SK-N-MC (cell line): ENCODE data around the gene TBC1D22A.

Experiments used
- DNase-seq: peaks from one replicate; pipeline ENCODE4 v3.0.0-alpha.2; 2011; ENCODE audit warnings: low read depth, low spot score
- H3K27ac ChIP-seq: fragments of 200-600 bp; sonication (generic); 2 replicates; pipeline ENCODE4 v1.5.1; 2016; ENCODE audit warnings: mixed run types
- H3K36me3 ChIP-seq: fragments of 200-600 bp; sonication (generic); 2 replicates; pipeline ENCODE4 v1.6.1; 2017; ENCODE audit warnings: antibody characterized with exemption, low read length, mixed read lengths; ENCODE audit not compliant: insufficient read depth
- H3K4me3 ChIP-seq: fragments of 200-600 bp; sonication (generic); 2 replicates; pipeline ENCODE4 v1.5.1; 2016
- H3K9ac ChIP-seq: fragments of 200-600 bp; sonication (generic); 2 replicates; pipeline ENCODE4 v1.8.0; 2017; ENCODE audit warnings: mixed run types, mixed read lengths; ENCODE audit not compliant: insufficient read length
- H3K9me3 ChIP-seq: fragments of 200-600 bp; sonication (generic); 2 replicates; pipeline ENCODE4 v1.6.1; 2017; ENCODE audit warnings: low read depth, mild to moderate bottlenecking, antibody characterized with exemption, low read length, moderate library complexity, mixed read lengths
- EZH2 ChIP-seq: fragments of 200-600 bp; sonication (generic); IDR thresholded peaks from one replicate; pipeline ENCODE4 v1.6.1; 2017; ENCODE audit warnings: antibody characterized with exemption
- FOXP2 ChIP-seq: optimal IDR thresholded peaks from 2 replicates; pipeline ENCODE3; 2011; ENCODE audit warnings: mild to moderate bottlenecking, moderate library complexity; ENCODE audit not compliant: insufficient read depth; ENCODE audit errors: extremely low read length, control extremely low read depth
- POLR2AphosphoS5 ChIP-seq: IDR thresholded peaks from 2 replicates; pipeline ENCODE4 v1.6.1; 2012; ENCODE audit warnings: mild to moderate bottlenecking, low read depth, low read length, borderline replicate concordance

The TBC1D22A gene

DNA sequence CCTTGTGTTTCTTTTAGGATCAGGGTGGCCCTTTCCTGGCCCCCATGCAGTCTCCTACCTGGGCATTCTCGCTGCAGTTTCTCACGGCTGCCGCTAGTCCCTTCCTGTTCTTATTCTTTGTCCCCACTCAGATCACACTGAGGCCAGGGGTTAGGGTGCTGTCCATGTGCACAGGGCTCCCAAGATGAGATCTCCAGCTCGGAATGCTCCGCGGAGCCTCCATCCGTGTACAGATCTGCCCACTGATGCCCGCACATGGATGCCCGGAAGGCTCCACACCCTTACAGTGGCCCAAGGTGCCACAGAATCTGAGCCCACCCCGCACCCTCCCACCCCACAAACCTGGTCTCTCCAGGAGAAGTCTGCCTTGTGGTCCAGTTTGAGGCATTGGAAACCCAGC, 457.3 kb downstream of the TBC1D22A start:
- Histone ChIP-seq H3K9me3 (no peaks in the 10 kb centered on the region), H3K9ac (no peak overlapping the region), H3K36me3 (no peaks in the 10 kb centered on the region), H3K4me3 (no peak overlapping the region), H3K27ac (no peak overlapping the region)
- DNase-seq, result no peak
- TF ChIP-seq POLR2AphosphoS5 (no peak), FOXP2 (no peak)

DNA sequence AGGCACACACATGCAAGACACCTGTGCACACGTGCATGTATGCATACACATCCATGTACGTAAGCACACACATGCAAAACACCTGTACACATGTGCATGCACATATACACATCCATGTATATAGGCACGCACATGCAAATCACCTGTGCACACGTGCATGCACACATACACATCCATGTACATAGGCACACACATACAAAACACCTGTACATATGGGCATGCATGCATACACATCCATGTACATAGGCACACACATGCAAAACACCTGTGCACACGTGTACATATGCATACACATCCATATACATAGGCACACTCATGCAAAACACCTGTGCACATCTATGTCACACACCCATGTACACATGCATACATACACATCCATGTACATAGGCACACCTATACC, 458.3 kb downstream of the TBC1D22A start:
- no peak for TF ChIP-seq FOXP2
- TF ChIP-seq POLR2AphosphoS5, result no peak
- TF ChIP-seq EZH2, result no peak
- no peaks in the 10 kb centered on the region for H3K9me3 ChIP-seq

DNA sequence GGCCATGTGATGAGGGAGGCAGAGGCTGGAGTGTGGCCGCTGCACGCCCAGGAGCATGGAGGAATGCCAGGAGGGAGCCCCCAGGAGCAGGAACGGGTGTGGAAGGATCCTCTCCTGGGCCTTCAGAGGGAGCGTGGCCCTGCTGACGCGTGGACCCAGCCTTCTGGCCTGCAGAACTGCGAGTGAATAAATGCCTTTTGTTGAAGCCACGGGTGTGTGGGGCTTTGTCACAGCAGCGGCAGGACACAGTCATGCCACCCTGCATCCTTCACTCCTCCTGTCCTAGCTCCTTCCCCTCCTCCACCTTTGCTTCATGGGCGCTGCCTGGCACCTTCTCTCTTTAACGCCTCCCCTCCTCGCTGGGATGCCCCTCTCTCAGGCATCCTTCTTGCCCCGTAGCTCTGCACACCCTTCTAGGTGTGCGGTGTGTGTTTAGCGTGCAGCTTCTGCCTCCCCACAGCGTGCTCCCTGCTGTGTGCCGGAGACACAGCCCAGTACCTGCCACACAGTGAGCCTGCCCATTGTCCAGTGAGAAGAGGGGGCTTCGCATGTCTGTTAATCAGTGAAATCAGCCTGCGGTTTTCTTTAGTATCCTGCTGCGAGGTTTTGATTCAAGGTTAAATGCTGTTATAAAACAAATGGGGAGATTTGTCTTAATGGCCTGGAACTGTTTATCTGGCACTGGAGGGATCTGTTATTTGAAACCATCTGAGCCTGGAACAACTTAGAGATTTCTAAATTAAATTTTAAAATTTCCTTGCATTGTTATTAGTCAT, 459.6 kb downstream of the TBC1D22A start:
- no peak overlapping the region for H3K9ac ChIP-seq
- no peaks in the 10 kb centered on the region for H3K9me3 ChIP-seq
- H3K4me3 ChIP-seq, result no peak overlapping the region
- H3K27ac ChIP-seq, result no peak overlapping the region
- no peak for DNase-seq
- TF ChIP-seq EZH2 (no peak), POLR2AphosphoS5 (no peak), FOXP2 (no peak)
- no peaks in the 10 kb centered on the region for H3K36me3 ChIP-seq

More for the DNA sequence above, 458.3 kb downstream of the TBC1D22A start:
- no peak for DNase-seq
- no peaks in the 10 kb centered on the region for H3K36me3 ChIP-seq
- H3K4me3 ChIP-seq, result no peak overlapping the region
- H3K9ac ChIP-seq, result no peak overlapping the region
- no peak overlapping the region for H3K27ac ChIP-seq
